Heart right ventricle (tissue), 16 donors: Measurements from ENCODE around the gene VENTX. TPM values are rescaled to one million over a fixed set of nuclear protein-coding genes. Genes with fewer than 3 reads are reported as not detected.

Experiments used
- ATAC-seq, 8 donors: fragments of 200-7000 bp; cut with Tn5 transposase; one replicate each; pipeline ENCODE4 v1.9.1; 2020; ENCODE audit warnings: mild to moderate bottlenecking in 8 of 8, moderate library complexity in 8 of 8, moderate number of reproducible peaks in 1 of 8
- DNase-seq, 2 donors: peaks; one replicate each; pipeline ENCODE4 v3.0.0-alpha.2; 2020
- H3K27ac ChIP-seq, 10 donors: fragments of 200-600 bp; sonication (generic) in 2 of 10; one replicate each; pipeline versions ENCODE4 v1.5.0 to v1.8.0; 2020 to 2022; ENCODE audit warnings: mild to moderate bottlenecking in 3 of 10
- H3K27me3 ChIP-seq, 7 donors: fragments of 200-600 bp; one replicate each; pipeline ENCODE4 v1.8.0; 2021 to 2022; ENCODE audit warnings: mild to moderate bottlenecking in 2 of 7
- H3K36me3 ChIP-seq, 9 donors: fragments of 200-600 bp; sonication (generic) in 1 of 9; one replicate each; pipeline versions ENCODE4 v1.5.0 to v1.8.0; 2020 to 2022; ENCODE audit warnings: mild to moderate bottlenecking in 2 of 9
- H3K4me1 ChIP-seq, 9 donors: fragments of 200-600 bp; sonication (generic) in 1 of 9; one replicate each; pipeline versions ENCODE4 v1.5.0 to v1.8.0; 2020 to 2022; ENCODE audit warnings: mild to moderate bottlenecking in 4 of 9
- H3K4me3 ChIP-seq, 10 donors: fragments of 200-600 bp; sonication (generic) in 2 of 10; one replicate each; pipeline versions ENCODE4 v1.5.0 to v1.8.0; 2020 to 2022; ENCODE audit warnings: mild to moderate bottlenecking in 7 of 10, moderate library complexity in 2 of 10
- H3K9me3 ChIP-seq, 11 donors: fragments of 200-600 bp in 10 of 11; sonication (generic) in 2 of 11; one replicate each; pipeline versions ENCODE4 v1.5.0 to v1.8.0; 2013 to 2022; ENCODE audit warnings: mild to moderate bottlenecking in 2 of 11, control low read depth in 1 of 11, moderate library complexity in 1 of 11
- CTCF ChIP-seq, 9 donors: fragments of 200-600 bp; sonication (generic) in 2 of 9; IDR thresholded peaks; one replicate each; pipeline versions ENCODE4 v1.5.0 to v1.8.0; 2021 to 2022; ENCODE audit warnings: antibody characterized with exemption in 9 of 9, mild to moderate bottlenecking in 5 of 9, moderate library complexity in 1 of 9
- WGBS, 2 donors: extraction: QIAGEN DNeasy Blood & Tissue Kit; methylation state at CpG; one replicate each; pipeline ENCODE4 v1.1.7; 2013; ENCODE audit warnings: inconsistent platforms in 1 of 2; 5-methylcytosine and 5-hydroxymethylcytosine counted together
- intact Hi-C, 10 donors: fragments of 100-400 bp; cut with DNase I; formaldehyde crosslinking; loops; one replicate each; pipeline versions ENCODE4 v1.11.1 to v1.14.2; 2022
- polyA plus RNA-seq, 2 donors: library from polyadenylated mRNA; stranded (reverse); fragments of 200-250 nt; gene quantifications; one replicate each; pipeline ENCODE4 v1.2.3, GENCODE V29; 2013
- total RNA-seq, 10 donors: library from RNA; stranded (reverse); fragmentation: NEBNext Ultra II Directional in 3 of 10; extraction: Animal tissue kit (Norgen Biotek cat#: 25700) in 3 of 10; gene quantifications; one replicate each; pipeline versions ENCODE4 v1.2.1 to v1.2.4, GENCODE V29; 2021 to 2023
- donor health status: Arrhythmogenic right ventricular cardiomyopathy.
- donor health status: ischemic (EF 13 %, LVEDD 7.1; RV severe dilation, severe dysfunction).
- donor health status: healthy with polysubstance abuse.
- donor health status: DM: no; HTN: yes; CAD: no.
- donor health status: DM: no; HTN: no; CAD: no.
- donor health status: ischemic (EF 25% LVEDD 6.9; RV normal size, moderate dysfunction).
- donor health status: ischemic (EF 25% LVEDD 5.7; RV mildly dilated, moderate dysfunction).
- donor health status: healthy.
- donor health status: DM: yes; HTN: yes; CAD: no.
- donor health status: Ischemic cardiomyopathy.
- donor health status: ischemic (EF 35%, LVEDD 5.7; RV mildly dilated, moderate dysfunction).
- donor health status: nonischemic (EF 11% LVEDD 7.7; RV severe dilation, severe dysfunction).
- donor health status: DM: yes; HTN: yes; CAD: no.
- donor health status: PGD.
- donor health status: ischemic (EF 29% LVEDD 5.4; RV normal size, mild dysfunction).
- donor health status: nonischemic (EF 23%, LVEDD 6.1; RV moderate dilation, normal function).

VENTX gene
- total and polyA plus RNA-seq, 12 donors, result 0.19 to 1.5 (median 0.64) TPM; not detected in 1

- 75 to 79% methylated on average over 21 of the region's 21 CpGs for WGBS, 2 donors
- no peaks in the 10 kb centered on the region for H3K9me3 ChIP-seq
- no peak for DNase-seq
- no peak overlapping the region for H3K4me3 ChIP-seq
- no peaks in the 10 kb centered on the region for H3K36me3 ChIP-seq
- peaks cover 0 to 11% (median 0%) of the 10 kb centered on the region in 9 donors for H3K4me1 ChIP-seq
- H3K27ac ChIP-seq, result no peak overlapping the region
- ATAC-seq, result no peak
- H3K27me3 ChIP-seq, result peaks cover 8 to 78% (median 54%) of the 10 kb centered on the region in 7 donors
- no peak for TF ChIP-seq CTCF (IDR thresholded peaks at IDR 0.05)
- intact Hi-C loops, result no loop called here
Observed at GRCh38 chr10:133249094-133249780, 11.6 kb downstream of the VENTX start.

GRCh38 chr10:133249975-133250754 lies 12.5 kb downstream of the VENTX start:
- no peak for TF ChIP-seq CTCF (IDR thresholded peaks at IDR 0.05)
- H3K27me3 ChIP-seq, result peaks cover 8 to 73% (median 46%) of the 10 kb centered on the region in 7 donors
- ATAC-seq (no peak), DNase-seq (no peak)
- H3K4me3 ChIP-seq, result no peak overlapping the region
- no peaks in the 10 kb centered on the region for H3K9me3 ChIP-seq
- no peaks in the 10 kb centered on the region for H3K36me3 ChIP-seq
- intact Hi-C loops, result no loop called here
- no peak overlapping the region for H3K27ac ChIP-seq
- 55 to 62% methylated on average over 11 of the region's 11 CpGs for WGBS, 2 donors
- peaks cover 0 to 11% (median 0%) of the 10 kb centered on the region in 9 donors for H3K4me1 ChIP-seq

GRCh38 chr10:133251388-133252222 lies 13.9 kb downstream of the VENTX start:
- Histone ChIP-seq H3K9me3 (no peaks in the 10 kb centered on the region), H3K27ac (no peak overlapping the region), H3K4me1 (peaks cover 0 to 8% (median 0%) of the 10 kb centered on the region in 9 donors), H3K4me3 (no peak overlapping the region), H3K27me3 (peaks cover 8 to 59% (median 32%) of the 10 kb centered on the region in 7 donors), H3K36me3 (no peaks in the 10 kb centered on the region)
- intact Hi-C loops, result no loop called here
- peak in 7 of 8 donors; percentile 30 to 57 (median 46) for ATAC-seq
- no peak for DNase-seq
- no peak for TF ChIP-seq CTCF (IDR thresholded peaks at IDR 0.05)
- 49 to 52% methylated on average over 28 of the region's 28 CpGs for WGBS, 2 donors

DNA sequence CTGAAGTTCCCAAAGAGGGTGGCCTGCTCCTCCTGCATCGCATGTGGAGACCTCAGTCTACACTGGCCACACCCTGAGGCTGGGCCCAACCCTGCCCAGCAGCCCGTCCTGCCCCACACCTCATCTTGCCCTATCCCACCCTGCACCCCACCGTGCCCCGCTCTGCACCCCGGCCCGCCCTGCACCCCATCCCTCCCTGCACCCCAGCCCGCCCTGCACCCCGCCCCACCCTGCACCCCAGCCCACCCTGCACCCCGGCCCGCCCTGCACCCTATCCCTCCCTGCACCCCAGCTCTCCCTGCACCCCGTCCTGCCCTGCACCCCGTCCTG lies 14.5 kb downstream of the VENTX start:
- H3K4me3 ChIP-seq, result no peak overlapping the region
- intact Hi-C loops, result no loop called here
- H3K36me3 ChIP-seq, result no peaks in the 10 kb centered on the region
- peaks cover 0 to 12% (median under 1%) of the 10 kb centered on the region in 9 donors for H3K4me1 ChIP-seq
- H3K9me3 ChIP-seq, result no peaks in the 10 kb centered on the region
- DNase-seq, result no peak
- no peak overlapping the region for H3K27ac ChIP-seq
- H3K27me3 ChIP-seq, result peaks cover 8 to 54% (median 26%) of the 10 kb centered on the region in 7 donors
- TF ChIP-seq CTCF (IDR thresholded peaks at IDR 0.05), result no peak
- peak in 1 of 8 donors; percentile 16 for ATAC-seq
- 77% methylated on average over 10 to 12 of the region's 12 CpGs for WGBS, 2 donors
